ENCODE measurements around the gene IFT81. TPM values are rescaled to one million over a fixed set of nuclear protein-coding genes. Genes with fewer than 3 reads are reported as not detected.

The IFT81 gene
- total and polyA plus RNA-seq, 2 donors (not counting 3 experiments of a cell fraction or from before 2014, with no cell fraction given), result 2.4 to 9.8 TPM

DNA sequence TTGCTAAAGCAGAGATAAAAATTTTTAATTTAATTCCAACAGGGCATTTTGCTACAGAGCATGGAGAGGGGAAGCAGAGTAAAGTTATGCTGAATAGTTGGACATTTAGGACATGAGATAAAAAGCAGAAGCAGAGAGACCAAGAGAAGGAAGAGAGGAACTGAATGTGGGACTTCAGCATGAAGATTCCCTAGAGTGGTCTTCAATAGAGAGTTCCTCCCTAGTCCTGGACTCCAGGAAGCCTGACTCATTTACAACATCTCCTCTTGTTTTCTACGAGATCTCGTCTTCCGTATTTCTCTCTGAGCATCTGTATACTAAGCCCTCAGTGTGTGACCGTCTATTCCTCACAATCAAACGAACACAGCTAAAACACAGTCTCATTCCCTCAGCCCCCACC lies 35.2 kb upstream of the IFT81 start:
- H3K4me2 ChIP-seq (ENCODE audit: insufficient read depth, low read length), result no peak overlapping the region
- TF ChIP-seq POLR2AphosphoS5 (IDR thresholded peaks at IDR 0.05; ENCODE audit: insufficient read depth, low read depth, low read length) (no peak), POLR2A (IDR thresholded peaks at IDR 0.05; ENCODE audit: low read depth, low read length) (no peak), GATA2 (IDR thresholded peaks at IDR 0.05; ENCODE audit: insufficient read depth, insufficient read length, low read depth, low read length) (no peak), FOS (IDR thresholded peaks at IDR 0.05; ENCODE audit: borderline replicate concordance, insufficient read depth, low read length) (no peak), EZH2 (IDR thresholded peaks at IDR 0.05; ENCODE audit: borderline replicate concordance, low read depth, low read length, severe bottlenecking) (no peak), JUN (IDR thresholded peaks at IDR 0.05; ENCODE audit: borderline replicate concordance, insufficient read depth, insufficient read length, low read depth) (no peak), CTCF (IDR thresholded peaks at IDR 0.05; ENCODE audit: extremely low read depth in 1 of 2, insufficient read depth in 1 of 2, low read depth in 1 of 2, low read length in 2 of 2) (no peak), MYC (IDR thresholded peaks at IDR 0.05; ENCODE audit: low read depth, low read length) (no peak)
- H3K9ac ChIP-seq (replicated peaks; ENCODE audit: extremely low read depth, insufficient read depth, low read length), result no peak overlapping the region
- FAIRE-seq (no peak), DNase-seq (ENCODE audit: low read depth, low spot score) (no peak)
- H3K36me3 ChIP-seq (ENCODE audit: control insufficient read depth in 2 of 2, extremely low read depth in 1 of 2, insufficient read depth in 2 of 2, low read length in 2 of 2), result no peaks in the 10 kb centered on the region
- peaks cover 15 to 19% of the 10 kb centered on the region in 2 experiments for H3K27me3 ChIP-seq (ENCODE audit: control insufficient read depth in 2 of 2, insufficient read depth in 2 of 2, low read length in 2 of 2)
- no peak overlapping the region for H2AFZ ChIP-seq (ENCODE audit: low read depth, low read length)
- CTCF ChIA-PET, result no interaction called here
- H3K9me3 ChIP-seq (replicated peaks; ENCODE audit: control insufficient read depth, insufficient read depth, low read length), result no peaks in the 10 kb centered on the region
- H3K27ac ChIP-seq (ENCODE audit: insufficient read depth, low read depth, low read length), result no peak overlapping the region
- intact Hi-C loops (cut with micrococcal nuclease), result no loop called here
- no peaks in the 10 kb centered on the region for H3K79me2 ChIP-seq (ENCODE audit: control insufficient read depth, insufficient read depth, low read length)
- H3K4me3 ChIP-seq (replicated peaks in 1 of 3; ENCODE audit: insufficient read depth in 1 of 3, low read depth in 1 of 3, low read length in 3 of 3), result no peak overlapping the region
- no peaks in the 10 kb centered on the region for H3K4me1 ChIP-seq (ENCODE audit: control insufficient read depth, extremely low read depth, insufficient read depth, low read length)
- POLR2A ChIA-PET, result no interaction called here
- dilution Hi-C loops (cut with MboI; ENCODE audit: extremely low pct_ligation_motif_present, low sequenced_read_pairs), result no loop called here
- no peaks in the 10 kb centered on the region for H3K9me1 ChIP-seq (replicated peaks; ENCODE audit: control insufficient read depth, extremely low read depth, insufficient read depth, low read length)
- no TSS peak for BruUV-seq (replicated peaks)
- H4K20me1 ChIP-seq (replicated peaks; ENCODE audit: control insufficient read depth, extremely low read depth, insufficient read depth, low read length), result no peaks in the 10 kb centered on the region

Data from endothelial cell of umbilical vein (primary cell).